Stimulated activated CD4-positive, alpha-beta T cell treated with anti-CD3 and anti-CD28 coated beads, TNF-alpha, amount 100 ng/mL, for 4 hours (primary cell): Measurements from ENCODE around the gene ZFAND3.
"Not testable (repeated sequence)": the region's sequence is repeated elsewhere in the genome, so short reads cannot be mapped to it uniquely, and the experiment has no call there.

Source experiments
- DNase-seq, 3 experiments: peaks; one replicate each; pipeline ENCODE4 v3.0.0-alpha.2; 2020; ENCODE audit warnings: low read depth in 3 of 3

Gene ZFAND3

GRCh38 chr6:37865504-37865903 lies 46.0 kb downstream of the ZFAND3 start:
- no peak for DNase-seq

- DNase-seq = no peak
Observed at GRCh38 chr6:37866590-37867507, 47.3 kb downstream of the ZFAND3 start.

- DNase-seq = no peak
Observed at GRCh38 chr6:37867756-37868446, 48.4 kb downstream of the ZFAND3 start.

DNA sequence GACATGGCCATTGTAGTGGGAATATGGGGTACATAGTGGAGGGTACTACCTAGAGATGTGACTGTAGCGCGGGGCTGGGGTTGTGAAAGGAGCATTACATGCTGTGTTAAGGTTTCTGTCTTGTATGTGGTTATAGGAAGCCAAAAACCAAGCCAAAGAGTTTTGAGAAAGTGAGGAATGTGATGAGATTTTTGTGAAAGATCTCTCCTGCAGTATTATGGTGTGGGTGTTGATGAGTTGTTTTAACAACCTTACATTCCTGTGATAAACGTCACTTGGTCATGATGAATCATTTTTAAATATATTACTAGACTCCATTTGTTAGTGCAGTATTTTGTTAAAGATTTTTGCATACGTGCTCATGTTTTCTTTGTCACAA lies 48.9 kb downstream of the ZFAND3 start:
- DNase-seq = no peak

- no peak for DNase-seq
Observed at GRCh38 chr6:37871616-37872372, 52.3 kb downstream of the ZFAND3 start.

DNA sequence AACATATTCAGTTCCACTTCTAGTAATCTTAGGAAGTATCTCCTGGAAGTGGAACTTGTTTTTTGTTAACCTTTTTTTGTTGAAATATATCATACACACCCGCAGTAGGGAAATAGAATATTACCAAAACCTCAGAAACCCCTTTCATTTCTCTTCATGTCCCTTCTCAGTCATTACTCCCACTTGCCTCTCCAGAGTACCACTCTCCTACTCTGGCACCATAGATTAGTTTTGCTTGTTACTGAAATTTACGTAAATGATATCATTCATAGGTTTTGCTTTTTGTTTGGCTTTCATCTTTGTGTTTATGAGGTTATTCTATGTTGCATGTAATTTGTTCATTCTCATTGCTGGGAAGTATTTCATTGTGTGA lies 52.8 kb downstream of the ZFAND3 start:
- DNase-seq = no peak

DNA sequence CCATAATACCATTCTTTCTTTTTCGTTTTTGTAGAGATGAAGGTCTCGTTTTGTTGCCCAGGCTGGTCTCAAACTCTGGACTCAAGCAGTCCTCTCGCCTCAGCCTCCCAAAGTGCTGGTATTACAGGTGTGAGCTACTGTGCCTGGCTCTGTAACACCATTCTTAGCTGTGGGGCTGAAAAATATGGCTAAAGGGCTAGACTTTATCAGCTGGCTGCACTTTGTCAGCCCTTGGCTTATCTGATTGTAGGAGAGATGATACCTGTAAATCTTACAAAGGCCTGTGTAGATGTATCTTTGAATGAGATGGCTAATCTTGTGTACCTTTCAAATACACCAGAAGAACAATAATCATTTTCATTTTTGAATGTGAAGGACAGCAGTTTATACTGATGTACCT lies 55.2 kb downstream of the ZFAND3 start:
- DNase-seq = no peak

DNA sequence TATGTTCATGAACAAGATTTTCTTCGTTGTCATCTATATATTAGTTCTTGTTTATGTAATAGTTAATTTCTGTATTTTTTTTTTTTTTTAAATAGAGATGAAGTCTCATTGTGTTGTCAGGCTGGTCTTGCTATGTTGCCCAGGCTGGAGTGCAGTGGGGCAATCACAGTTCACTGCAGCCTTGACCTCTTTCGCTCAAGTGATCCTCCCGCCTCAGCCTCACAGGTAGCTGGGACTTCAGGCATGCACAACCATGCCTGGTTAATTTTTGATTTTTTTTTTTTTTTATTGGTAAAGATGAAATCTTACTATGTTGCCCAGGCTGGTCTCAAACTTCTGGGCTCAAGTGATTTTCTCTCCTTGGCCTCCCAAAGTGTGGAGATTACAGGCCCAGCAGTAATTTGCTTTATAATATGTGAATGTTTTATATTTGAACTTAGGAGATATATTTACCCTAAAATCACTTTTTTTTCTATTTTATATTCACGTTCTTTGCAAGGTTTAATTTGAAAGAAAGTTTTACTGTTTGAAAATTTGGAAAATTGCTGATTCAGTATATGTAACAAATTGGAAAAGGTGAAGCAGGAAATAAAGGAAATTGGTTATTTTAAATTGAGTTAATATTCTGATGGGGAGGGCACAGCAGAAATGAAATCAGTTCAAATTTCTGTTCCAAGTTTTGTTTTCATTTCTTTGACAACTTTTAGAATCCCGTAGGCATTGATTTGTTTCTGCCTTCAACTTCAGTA lies 56.2 kb downstream of the ZFAND3 start:
- DNase-seq = no peak

DNA sequence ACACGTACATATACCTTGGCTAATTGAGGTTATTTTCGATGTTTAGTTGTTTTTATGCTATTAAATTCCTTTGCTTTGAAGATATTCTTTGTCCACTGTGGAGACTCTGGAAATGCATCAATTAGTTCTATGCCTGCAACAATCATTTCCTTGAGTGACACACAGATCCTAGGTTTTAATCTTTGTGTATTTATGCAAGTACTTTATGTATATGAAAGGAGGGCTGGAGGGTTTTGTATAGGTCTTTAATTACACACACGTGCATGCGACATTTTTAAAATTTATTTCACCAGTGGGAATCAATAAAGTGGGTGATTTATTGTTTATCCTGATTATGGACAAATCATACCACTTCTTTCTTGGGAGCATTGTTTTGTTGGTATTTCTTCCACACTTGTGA lies 57.3 kb downstream of the ZFAND3 start:
- DNase-seq = no peak

GRCh38 chr6:37877373-37878149 lies 58.0 kb downstream of the ZFAND3 start:
- DNase-seq = no peak

DNA sequence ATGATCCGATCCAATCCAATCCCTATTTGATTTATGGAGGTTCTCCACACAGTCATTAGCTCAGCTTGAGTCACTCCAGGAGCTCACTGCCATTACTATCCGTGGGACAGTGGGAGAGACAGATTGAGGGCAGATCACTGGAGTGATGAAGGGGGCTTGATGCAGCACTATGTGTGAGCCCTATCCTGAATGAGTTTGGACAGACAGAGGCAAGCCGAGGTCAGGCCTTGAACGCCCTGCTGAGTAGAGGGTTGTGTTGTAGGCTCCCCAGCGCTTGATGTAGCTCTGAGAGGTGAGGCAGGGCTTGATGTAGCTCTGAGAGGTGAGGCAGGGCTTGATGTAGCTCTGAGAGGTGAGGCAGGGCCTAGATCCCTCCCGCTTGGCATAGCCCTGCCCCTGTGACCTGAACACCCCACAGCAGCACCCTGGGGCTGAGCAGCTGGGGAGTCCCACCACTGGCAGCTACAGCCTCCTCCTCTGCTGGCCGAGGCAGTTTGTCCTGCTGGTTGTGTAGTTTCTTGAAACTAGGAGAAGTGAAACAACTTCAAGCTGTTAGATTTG lies 58.7 kb downstream of the ZFAND3 start:
- DNase-seq = no peak

DNA sequence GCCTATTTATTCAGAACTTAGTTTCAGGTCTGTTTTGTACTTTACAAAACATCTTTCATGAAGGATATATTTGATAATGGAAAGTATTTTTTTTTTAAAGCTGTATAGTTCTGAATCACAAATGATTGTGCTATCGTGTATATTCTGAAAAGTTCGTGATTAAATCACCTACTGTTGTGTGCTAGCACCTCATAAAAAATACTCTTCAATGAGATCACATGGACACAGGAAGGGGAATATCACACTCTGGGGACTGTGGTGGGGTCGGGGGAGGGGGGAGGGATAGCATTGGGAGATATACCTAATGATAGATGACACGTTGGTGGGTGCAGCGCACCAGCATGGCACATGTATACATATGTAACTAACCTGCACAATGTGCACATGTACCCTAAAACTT lies 61.1 kb downstream of the ZFAND3 start:
- not testable (repeated sequence) for DNase-seq

GRCh38 chr6:37882292-37882691 lies 62.8 kb downstream of the ZFAND3 start:
- no peak for DNase-seq

- DNase-seq = no peak
Observed at GRCh38 chr6:37882724-37883413, 63.3 kb downstream of the ZFAND3 start.

DNA sequence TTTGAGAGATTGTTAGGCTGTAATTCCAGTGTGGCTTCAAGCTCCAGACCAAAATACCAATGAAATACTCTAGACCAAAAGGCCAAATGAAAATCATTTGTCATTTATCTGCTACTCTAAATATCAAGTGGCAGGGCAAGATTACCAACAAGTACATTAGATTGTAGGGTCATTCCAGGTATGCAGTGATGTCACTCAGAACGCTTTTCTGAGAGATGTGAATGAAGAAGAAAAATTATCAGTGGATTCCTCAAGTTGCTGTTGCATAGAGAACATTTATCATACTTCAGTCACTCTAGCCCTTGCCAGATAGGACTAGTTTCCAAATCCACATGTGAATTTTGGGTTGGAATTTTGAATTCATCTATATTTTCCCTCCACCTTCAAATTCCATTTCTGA lies 65.0 kb downstream of the ZFAND3 start:
- no peak for DNase-seq

DNA sequence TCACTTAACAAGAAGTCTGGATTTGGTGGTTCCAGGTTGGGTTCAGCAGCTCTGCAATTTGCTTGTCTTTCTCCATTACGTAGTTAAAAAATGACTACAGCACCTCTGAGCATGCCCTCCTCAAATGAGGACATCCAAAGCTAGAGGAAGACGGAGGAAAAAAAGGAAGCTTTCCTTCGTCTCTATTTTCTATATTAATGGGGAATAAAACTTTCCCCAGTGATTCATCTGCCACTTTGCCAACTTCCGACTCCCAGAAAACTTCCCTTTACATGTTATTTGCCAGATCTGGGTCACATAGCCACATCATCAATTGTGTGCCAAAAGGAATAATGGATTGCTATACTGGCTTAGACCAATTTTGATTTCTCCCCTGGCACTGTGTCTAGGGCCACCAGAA lies 69.5 kb downstream of the ZFAND3 start:
- no peak for DNase-seq

- no peak for DNase-seq
Observed at GRCh38 chr6:37889486-37889885, 70.0 kb downstream of the ZFAND3 start.

DNA sequence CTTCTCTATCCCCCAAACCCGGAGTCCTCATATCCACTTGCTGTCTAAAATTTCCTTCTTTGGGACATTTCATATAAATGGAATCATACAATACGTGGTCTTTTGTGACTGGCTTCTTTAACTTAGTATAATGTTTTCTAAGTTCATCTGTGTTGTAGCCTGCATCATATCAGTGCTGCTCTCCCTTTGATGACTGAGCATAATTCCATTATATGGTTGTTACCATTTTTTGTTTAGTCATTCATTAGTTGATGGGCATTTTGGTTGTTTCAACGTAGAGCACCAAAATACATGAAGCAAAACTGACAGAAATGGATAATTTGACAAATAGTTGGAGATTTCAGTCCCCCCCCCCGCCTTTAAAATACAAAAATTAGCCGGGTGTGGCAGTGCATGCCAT lies 71.5 kb downstream of the ZFAND3 start:
- DNase-seq = no peak

DNA sequence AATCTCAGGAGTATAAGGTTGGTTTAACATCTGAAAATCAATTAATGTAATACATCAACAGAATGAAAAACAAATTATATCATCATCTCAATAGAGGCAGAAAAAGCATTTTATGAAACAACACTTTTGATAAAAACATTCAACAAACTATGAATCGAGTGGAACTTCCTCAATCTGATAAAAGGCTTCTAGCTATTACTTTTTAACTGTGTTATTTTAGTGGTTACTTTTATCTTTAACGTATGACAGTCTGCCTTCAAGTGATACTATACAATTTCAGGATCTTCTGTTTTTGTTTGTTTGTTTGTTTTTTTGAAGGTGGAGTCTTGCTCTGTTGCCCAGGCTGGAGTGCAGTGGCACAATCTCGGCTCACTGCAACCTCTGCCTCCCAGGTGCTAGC lies 73.7 kb downstream of the ZFAND3 start:
- DNase-seq = no peak

DNA sequence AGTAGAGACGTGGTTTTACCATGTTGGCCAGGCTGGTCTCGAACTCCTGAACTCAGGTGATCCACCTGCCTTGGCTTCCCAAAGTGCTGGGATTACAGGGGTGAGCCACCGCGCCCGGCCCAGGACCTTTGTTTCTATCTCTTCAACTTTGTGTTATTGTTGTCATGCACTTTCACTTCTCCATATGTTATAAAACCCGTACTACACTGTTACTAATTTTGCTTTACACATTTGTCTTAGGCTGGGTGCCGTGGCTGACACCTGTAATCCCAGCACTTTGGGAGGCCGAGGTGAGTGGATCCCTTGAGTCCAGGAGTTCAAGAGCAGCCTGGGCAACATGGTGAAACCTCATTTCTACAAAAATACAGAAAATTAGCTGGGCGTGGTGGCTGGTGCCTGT lies 74.2 kb downstream of the ZFAND3 start:
- DNase-seq = not testable (repeated sequence)
